ENCODE measurements around the gene EEFSEC. TPM values are rescaled to one million over a fixed set of nuclear protein-coding genes. Genes with fewer than 3 reads are reported as not detected.

Gene EEFSEC
- polyA plus RNA-seq, 1 donor (not counting 4 experiments of a cell fraction or from before 2014, with no cell fraction given): 8.7 TPM

- H3K36me3 ChIP-seq (ENCODE audit: control insufficient read depth in 2 of 2, extremely low read depth in 1 of 2, insufficient read depth in 2 of 2, low read length in 2 of 2): no peaks in the 10 kb centered on the region
- peaks cover 3% of the 10 kb centered on the region for H3K27me3 ChIP-seq (ENCODE audit: control insufficient read depth, extremely low read depth, insufficient read depth, low read length)
- TF ChIP-seq EZH2 (IDR thresholded peaks at IDR 0.05; ENCODE audit: low read length) (no peak), CTCF (optimal IDR thresholded peaks at IDR 0.05 in 1 of 3, IDR thresholded peaks at IDR 0.05 in 1 of 3, conservative IDR thresholded peaks at IDR 0.05 in 1 of 3; ENCODE audit: extremely low read depth in 1 of 3, insufficient read depth in 2 of 3, low read length in 3 of 3) (no peak)
- H2AFZ ChIP-seq (ENCODE audit: control insufficient read depth, low read length): no peak overlapping the region
- no peak overlapping the region for H3K27ac ChIP-seq (ENCODE audit: control insufficient read depth, insufficient read depth, low read length)
- no peaks in the 10 kb centered on the region for H3K79me2 ChIP-seq (ENCODE audit: control insufficient read depth, insufficient read depth, low read length)
- H3K9ac ChIP-seq (ENCODE audit: control insufficient read depth, extremely low read depth, insufficient read depth, low read length): no peak overlapping the region
- H3K4me1 ChIP-seq (ENCODE audit: control insufficient read depth, extremely low read depth, insufficient read depth, low read length): peaks cover 6% of the 10 kb centered on the region
- no peaks in the 10 kb centered on the region for H3K9me3 ChIP-seq (ENCODE audit: control insufficient read depth, low read depth, low read length)
- DNase-seq (ENCODE audit: low read depth, low spot score): no peak
- no peak overlapping the region for H3K4me3 ChIP-seq (ENCODE audit: control insufficient read depth in 2 of 3, extremely low read depth in 1 of 3, insufficient read depth in 2 of 3, low read depth in 1 of 3, low read length in 3 of 3)
- dilution Hi-C loops (cut with MboI; ENCODE audit: extremely low pct_ligation_motif_present, low sequenced_read_pairs): no loop called here
- no peak overlapping the region for H3K4me2 ChIP-seq (ENCODE audit: control insufficient read depth, extremely low read depth, insufficient read depth, low read depth, low read length)
- FAIRE-seq: no peak
- H4K20me1 ChIP-seq (ENCODE audit: control insufficient read depth, extremely low read depth, insufficient read depth, low read length): no peaks in the 10 kb centered on the region
- no peaks in the 10 kb centered on the region for H3K9me1 ChIP-seq (ENCODE audit: control insufficient read depth, extremely low read depth, insufficient read depth, low read length)
These were observed 259.1 kb downstream of the EEFSEC start for GRCh38 chr3:128412180-128413002.

GRCh38 chr3:128413003-128413370 lies 259.7 kb downstream of the EEFSEC start:
- dilution Hi-C loops (cut with MboI; ENCODE audit: extremely low pct_ligation_motif_present, low sequenced_read_pairs): no loop called here
- Histone ChIP-seq H3K36me3 (ENCODE audit: control insufficient read depth in 2 of 2, extremely low read depth in 1 of 2, insufficient read depth in 2 of 2, low read length in 2 of 2) (no peaks in the 10 kb centered on the region), H3K4me2 (ENCODE audit: control insufficient read depth, extremely low read depth, insufficient read depth, low read depth, low read length) (no peak overlapping the region), H3K27me3 (ENCODE audit: control insufficient read depth, extremely low read depth, insufficient read depth, low read length) (peaks cover 4% of the 10 kb centered on the region), H3K4me3 (ENCODE audit: control insufficient read depth in 2 of 3, extremely low read depth in 1 of 3, insufficient read depth in 2 of 3, low read depth in 1 of 3, low read length in 3 of 3) (no peak overlapping the region), H3K9me3 (ENCODE audit: control insufficient read depth, low read depth, low read length) (no peaks in the 10 kb centered on the region), H3K9me1 (ENCODE audit: control insufficient read depth, extremely low read depth, insufficient read depth, low read length) (no peaks in the 10 kb centered on the region), H3K79me2 (ENCODE audit: control insufficient read depth, insufficient read depth, low read length) (no peaks in the 10 kb centered on the region), H2AFZ (ENCODE audit: control insufficient read depth, low read length) (no peak overlapping the region), H3K4me1 (ENCODE audit: control insufficient read depth, extremely low read depth, insufficient read depth, low read length) (peaks cover 6% of the 10 kb centered on the region), H3K9ac (ENCODE audit: control insufficient read depth, extremely low read depth, insufficient read depth, low read length) (no peak overlapping the region), H4K20me1 (ENCODE audit: control insufficient read depth, extremely low read depth, insufficient read depth, low read length) (no peaks in the 10 kb centered on the region), H3K27ac (ENCODE audit: control insufficient read depth, insufficient read depth, low read length) (no peak overlapping the region)
- FAIRE-seq (no peak), DNase-seq (ENCODE audit: low read depth, low spot score) (no peak)
- TF ChIP-seq EZH2 (IDR thresholded peaks at IDR 0.05; ENCODE audit: low read length) (no peak), CTCF (optimal IDR thresholded peaks at IDR 0.05 in 1 of 3, IDR thresholded peaks at IDR 0.05 in 1 of 3, conservative IDR thresholded peaks at IDR 0.05 in 1 of 3; ENCODE audit: extremely low read depth in 1 of 3, insufficient read depth in 2 of 3, low read length in 3 of 3) (no peak)
